ENCODE data around the gene PLEKHH2.

Gene PLEKHH2

DNA sequence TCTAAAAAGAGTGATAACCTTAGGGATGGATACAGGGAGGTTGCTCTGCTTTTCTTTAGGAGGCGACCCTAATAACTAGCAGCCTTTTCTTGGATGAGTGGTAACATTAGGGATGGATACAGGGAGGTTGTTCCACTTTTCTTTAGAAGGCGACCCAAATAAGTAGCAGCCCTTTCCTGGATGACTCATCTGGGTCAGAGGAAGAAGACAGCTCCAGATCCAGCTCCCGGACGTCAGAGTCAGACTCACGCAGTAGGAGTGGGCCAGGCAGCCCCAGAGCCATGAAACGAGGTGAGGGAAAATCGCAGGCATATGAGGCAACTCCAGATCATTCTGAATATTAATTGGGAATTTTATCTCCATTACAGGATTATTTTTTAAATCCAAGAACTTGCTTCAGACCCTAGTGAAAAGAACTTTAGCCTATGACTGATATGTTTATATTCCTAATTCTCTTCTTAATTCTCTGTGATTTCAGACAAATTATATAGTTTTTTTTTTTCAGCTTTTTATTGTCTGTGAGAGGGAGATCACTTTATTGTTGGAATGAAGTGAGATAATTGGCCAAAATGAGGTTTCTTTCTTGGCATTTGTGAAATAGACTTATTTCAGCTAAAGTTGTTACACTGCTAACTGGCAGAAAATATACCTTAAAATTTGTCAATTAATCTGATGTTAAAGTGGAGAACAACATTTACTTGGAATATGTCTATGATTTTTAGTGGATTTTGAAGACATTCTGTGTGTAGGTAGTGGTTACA, 70.4 kb downstream of the PLEKHH2 start:
- no peak overlapping the region for H3K27ac ChIP-seq (ENCODE audit: low read depth, low read length)
- H3K4me1 ChIP-seq (ENCODE audit: control insufficient read depth, low read length): no peaks in the 10 kb centered on the region
- H3K9me3 ChIP-seq (ENCODE audit: control insufficient read depth, insufficient read depth, low read length): no peaks in the 10 kb centered on the region
- no peak for TF ChIP-seq EZH2phosphoT487 (IDR thresholded peaks at IDR 0.05; ENCODE audit: borderline replicate concordance, low read length)
- TF ChIP-seq, protein P1, sequence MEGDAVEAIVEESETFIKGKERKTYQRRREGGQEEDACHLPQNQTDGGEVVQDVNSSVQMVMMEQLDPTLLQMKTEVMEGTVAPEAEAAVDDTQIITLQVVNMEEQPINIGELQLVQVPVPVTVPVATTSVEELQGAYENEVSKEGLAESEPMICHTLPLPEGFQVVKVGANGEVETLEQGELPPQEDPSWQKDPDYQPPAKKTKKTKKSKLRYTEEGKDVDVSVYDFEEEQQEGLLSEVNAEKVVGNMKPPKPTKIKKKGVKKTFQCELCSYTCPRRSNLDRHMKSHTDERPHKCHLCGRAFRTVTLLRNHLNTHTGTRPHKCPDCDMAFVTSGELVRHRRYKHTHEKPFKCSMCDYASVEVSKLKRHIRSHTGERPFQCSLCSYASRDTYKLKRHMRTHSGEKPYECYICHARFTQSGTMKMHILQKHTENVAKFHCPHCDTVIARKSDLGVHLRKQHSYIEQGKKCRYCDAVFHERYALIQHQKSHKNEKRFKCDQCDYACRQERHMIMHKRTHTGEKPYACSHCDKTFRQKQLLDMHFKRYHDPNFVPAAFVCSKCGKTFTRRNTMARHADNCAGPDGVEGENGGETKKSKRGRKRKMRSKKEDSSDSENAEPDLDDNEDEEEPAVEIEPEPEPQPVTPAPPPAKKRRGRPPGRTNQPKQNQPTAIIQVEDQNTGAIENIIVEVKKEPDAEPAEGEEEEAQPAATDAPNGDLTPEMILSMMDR (IDR thresholded peaks at IDR 0.05; ENCODE audit: low read depth, low read length, poor library complexity, severe bottlenecking): no peak
- H4K20me1 ChIP-seq (ENCODE audit: control insufficient read depth, insufficient read depth, low read depth, low read length): no peaks in the 10 kb centered on the region
- no peak overlapping the region for H3K4me3 ChIP-seq (ENCODE audit: low read length)
- H3K9me2 ChIP-seq (replicated peaks; ENCODE audit: control insufficient read depth, low read length): no peaks in the 10 kb centered on the region
- H3K36me3 ChIP-seq (ENCODE audit: control insufficient read depth, low read length): no peaks in the 10 kb centered on the region
- H3K27me3 ChIP-seq (ENCODE audit: control insufficient read depth, low read length): no peaks in the 10 kb centered on the region; the same call in 1 of the 2 replicates
- no peaks in the 10 kb centered on the region for H3F3A ChIP-seq (ENCODE audit: control insufficient read depth, insufficient read depth)
- no peak overlapping the region for H3K4me2 ChIP-seq (ENCODE audit: low read length)
- H3K79me2 ChIP-seq (ENCODE audit: control insufficient read depth, low read length): no peaks in the 10 kb centered on the region

DNA sequence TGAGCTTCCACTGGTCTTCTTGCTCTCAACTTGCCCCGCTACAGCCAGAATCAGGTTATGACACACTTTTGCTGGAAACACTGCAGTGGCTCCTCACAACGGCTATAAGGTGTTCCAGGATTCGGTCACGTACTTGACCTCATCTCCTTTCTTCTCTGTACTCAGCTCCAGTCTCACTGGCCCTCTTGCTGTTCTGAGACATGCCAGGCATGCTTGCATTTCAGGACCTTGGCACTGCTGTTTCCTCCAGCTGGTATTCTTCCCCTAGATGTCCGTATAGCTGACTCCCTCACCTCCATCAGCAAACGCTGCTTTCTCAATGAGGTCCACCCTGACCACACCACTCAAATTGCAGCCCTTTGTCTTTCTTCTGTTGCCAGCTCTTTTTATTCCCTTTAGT, 71.1 kb downstream of the PLEKHH2 start:
- H3K36me3 ChIP-seq (ENCODE audit: control insufficient read depth, low read length): no peaks in the 10 kb centered on the region
- H3K27ac ChIP-seq (ENCODE audit: low read depth, low read length): no peak overlapping the region
- TF ChIP-seq, protein P1 (IDR thresholded peaks at IDR 0.05; ENCODE audit: low read depth, low read length, poor library complexity, severe bottlenecking): no peak
- no peak for TF ChIP-seq EZH2phosphoT487 (IDR thresholded peaks at IDR 0.05; ENCODE audit: borderline replicate concordance, low read length)
- no peaks in the 10 kb centered on the region; the same call in 1 of the 2 replicates for H3K27me3 ChIP-seq (ENCODE audit: control insufficient read depth, low read length)
- no peaks in the 10 kb centered on the region for H3K79me2 ChIP-seq (ENCODE audit: control insufficient read depth, low read length)
- H4K20me1 ChIP-seq (ENCODE audit: control insufficient read depth, insufficient read depth, low read depth, low read length): no peaks in the 10 kb centered on the region
- no peaks in the 10 kb centered on the region for H3F3A ChIP-seq (ENCODE audit: control insufficient read depth, insufficient read depth)
- H3K9me3 ChIP-seq (ENCODE audit: control insufficient read depth, insufficient read depth, low read length): no peaks in the 10 kb centered on the region
- H3K4me2 ChIP-seq (ENCODE audit: low read length): no peak overlapping the region
- no peak overlapping the region for H3K4me3 ChIP-seq (ENCODE audit: low read length)
- no peaks in the 10 kb centered on the region for H3K9me2 ChIP-seq (replicated peaks; ENCODE audit: control insufficient read depth, low read length)
- no peaks in the 10 kb centered on the region for H3K4me1 ChIP-seq (ENCODE audit: control insufficient read depth, low read length)

DNA sequence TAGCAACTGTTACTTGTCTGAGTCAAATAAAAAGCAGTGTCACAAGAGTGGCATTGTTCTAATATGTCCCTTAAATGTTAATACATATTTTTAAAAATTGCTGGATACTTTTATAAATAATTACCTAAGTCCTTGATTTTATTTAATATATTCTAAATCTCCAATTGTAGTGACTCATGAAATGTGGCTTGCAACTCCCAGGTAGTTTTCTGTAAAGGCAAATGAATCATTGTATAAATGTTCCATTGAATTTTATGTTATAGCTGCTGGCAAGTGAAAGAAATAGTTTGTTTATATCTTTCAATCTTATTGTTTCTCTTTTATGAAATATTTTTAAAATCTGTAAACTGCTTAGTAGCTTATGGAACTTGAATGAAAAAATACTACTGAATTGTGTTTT, 71.8 kb downstream of the PLEKHH2 start:
- H3K36me3 ChIP-seq (ENCODE audit: control insufficient read depth, low read length): no peaks in the 10 kb centered on the region
- H4K20me1 ChIP-seq (ENCODE audit: control insufficient read depth, insufficient read depth, low read depth, low read length): no peaks in the 10 kb centered on the region
- peaks cover under 1% of the 10 kb centered on the region; the same call in 1 of the 2 replicates for H3K4me1 ChIP-seq (ENCODE audit: control insufficient read depth, low read length)
- H3K4me2 ChIP-seq (ENCODE audit: low read length): no peak overlapping the region
- H3K4me3 ChIP-seq (ENCODE audit: low read length): no peak overlapping the region
- no peaks in the 10 kb centered on the region for H3F3A ChIP-seq (ENCODE audit: control insufficient read depth, insufficient read depth)
- TF ChIP-seq, protein P1 (IDR thresholded peaks at IDR 0.05; ENCODE audit: low read depth, low read length, poor library complexity, severe bottlenecking): no peak
- no peak for TF ChIP-seq EZH2phosphoT487 (IDR thresholded peaks at IDR 0.05; ENCODE audit: borderline replicate concordance, low read length)
- H3K79me2 ChIP-seq (ENCODE audit: control insufficient read depth, low read length): no peaks in the 10 kb centered on the region
- H3K27me3 ChIP-seq (ENCODE audit: control insufficient read depth, low read length): peaks cover under 1% of the 10 kb centered on the region; the same call in 1 of the 2 replicates
- H3K27ac ChIP-seq (ENCODE audit: low read depth, low read length): no peak overlapping the region
- H3K9me2 ChIP-seq (replicated peaks; ENCODE audit: control insufficient read depth, low read length): no peaks in the 10 kb centered on the region
- H3K9me3 ChIP-seq (ENCODE audit: control insufficient read depth, insufficient read depth, low read length): no peaks in the 10 kb centered on the region
